GM10248 (cell line): ENCODE measurements around the gene CDX1.

Experiments used
- CTCF ChIA-PET: fragments of 300-600 bp; sonication (Branson Sonifier 250); formaldehyde crosslinking; extraction: SDS; loops from one replicate; lab custom pipeline; 2021; ENCODE audit warnings: antibody characterized with exemption; lab: Yijun Ruan, JAX
- POLR2A ChIA-PET: fragments of 350-650 bp; sonication (Branson Sonifier 250); formaldehyde crosslinking; extraction: SDS; loops from one replicate; lab custom pipeline; 2020; ENCODE audit warnings: antibody characterized with exemption; lab: Yijun Ruan, JAX
- DNase-seq: peaks from one replicate; pipeline ENCODE4 v3.0.0; 2012; ENCODE audit errors: extremely low spot score
- CTCF ChIP-seq: IDR thresholded peaks from 2 replicates; pipeline ENCODE4 v1.5.1; 2012; ENCODE audit warnings: mild to moderate bottlenecking, low read depth; ENCODE audit errors: extremely low read depth, missing control alignments, control extremely low read depth

Gene CDX1

GRCh38 chr5:150155258-150156026, 11.1 kb upstream of the CDX1 start, which contains the start of gene PDGFRB:
TSS of gene PDGFRB (minus strand) at chr5:150155845. CDS start at chr5:150137047, 18,798 bp downstream.
- peak; percentile 82 for DNase-seq
- TF ChIP-seq CTCF, result no peak
- ChIA-PET CTCF (interaction anchor here (1.3 kb wide), 2 partner anchors 10 to 18 kb away, joined by 3 to 4 read pairs; no protein-coding TSS in a partner anchor), POLR2A (no interaction called here)

- DNase-seq, result no peak
- ChIA-PET POLR2A (no interaction called here), CTCF (no interaction called here)
- no peak for TF ChIP-seq CTCF
These were observed 10.6 kb upstream of the CDX1 start for GRCh38 chr5:150156027-150156368.

GRCh38 chr5:150156540-150156939, 10.0 kb upstream of the CDX1 start:
- ChIA-PET CTCF (no interaction called here), POLR2A (no interaction called here)
- no peak for DNase-seq
- no peak for TF ChIP-seq CTCF

- CTCF ChIA-PET, result interaction anchor here (1.5 to 4.1 kb wide), 2 partner anchors 10 to 216 kb away, joined by 3 to 21 read pairs; no protein-coding TSS in a partner anchor
- POLR2A ChIA-PET, result no interaction called here
These were observed 9.4 kb upstream of the CDX1 start for GRCh38 chr5:150157168-150157567.

GRCh38 chr5:150158170-150158949, 8.2 kb upstream of the CDX1 start:
- CTCF ChIA-PET, result interaction anchor here (0.9 to 4.1 kb wide), 5 partner anchors 11 to 215 kb away, joined by 3 to 21 read pairs (median 4); no protein-coding TSS in a partner anchor
- POLR2A ChIA-PET, result no interaction called here
- TF ChIP-seq CTCF, result no peak
- no peak for DNase-seq

More at GRCh38 chr5:150157168-150157567, 9.4 kb upstream of the CDX1 start:
- no peak for DNase-seq
- no peak for TF ChIP-seq CTCF

- no peak for DNase-seq
- CTCF ChIA-PET, result interaction anchor here (1.6 to 4.1 kb wide), 3 partner anchors 12 to 192 kb away, joined by 4 to 21 read pairs (median 9); no protein-coding TSS in a partner anchor
- TF ChIP-seq CTCF, result no peak
- POLR2A ChIA-PET, result no interaction called here
These were observed 7.5 kb upstream of the CDX1 start for GRCh38 chr5:150159031-150159430.
